SU-DHL-6 (cell line): Measurements from ENCODE around the gene MPND.

Experiments
- H2AFZ ChIP-seq: fragments of 200-600 bp; sonication (generic); 2 replicates; pipeline ENCODE4 v1.6.1; 2014; ENCODE audit warnings: low read depth, mild to moderate bottlenecking, moderate library complexity, mixed read lengths, antibody characterized with exemption, low read length; ENCODE audit not compliant: severe bottlenecking
- H3F3A ChIP-seq: fragments of 200-600 bp; shearing (Covaris generic); 2 replicates; pipeline ENCODE4 v1.6.0; 2016; ENCODE audit warnings: antibody characterized with exemption, mild to moderate bottlenecking; ENCODE audit not compliant: insufficient read depth
- H3K27ac ChIP-seq: fragments of 200-600 bp; sonication (generic); 2 replicates; pipeline ENCODE4 v1.5.1; 2016; ENCODE audit warnings: low read depth, mild to moderate bottlenecking, low read length, moderate library complexity, mixed read lengths
- H3K27me3 ChIP-seq: fragments of 200-600 bp; sonication (generic), shearing (Covaris generic); 2 replicates; pipeline ENCODE4 v1.6.0; 2014; ENCODE audit warnings: mild to moderate bottlenecking, low read length
- H3K36me3 ChIP-seq: fragments of 200-600 bp; sonication (generic); 2 replicates; pipeline ENCODE4 v1.6.1; 2014; ENCODE audit warnings: mild to moderate bottlenecking, low read length, mixed read lengths
- H3K4me2 ChIP-seq: fragments of 300-600, 200-600 bp; shearing (Covaris generic), sonication (generic); 2 replicates; pipeline ENCODE4 v1.6.0; 2014; ENCODE audit warnings: low read length, low read depth, mild to moderate bottlenecking; ENCODE audit not compliant: poor library complexity, severe bottlenecking
- H3K4me3 ChIP-seq: fragments of 200-600 bp; sonication (generic); 2 replicates; pipeline ENCODE4 v1.5.1; 2014; ENCODE audit warnings: antibody characterized with exemption, low read length, mild to moderate bottlenecking, mixed read lengths; ENCODE audit not compliant: insufficient read depth, poor library complexity, severe bottlenecking
- H3K79me2 ChIP-seq: fragments of 200-600 bp; sonication (generic); 2 replicates; pipeline ENCODE4 v1.6.1; 2014; ENCODE audit warnings: mild to moderate bottlenecking, low read length, moderate library complexity; ENCODE audit not compliant: insufficient read depth
- H3K9ac ChIP-seq: fragments of 200-600 bp; sonication (generic); 2 replicates; pipeline ENCODE4 v1.7.0; 2014; ENCODE audit warnings: mild to moderate bottlenecking, low read length
- H3K9me2 ChIP-seq: fragments of 200-600 bp; sonication (generic); replicated peaks from 2 replicates; pipeline ENCODE4 v1.6.1; 2014; ENCODE audit warnings: low read length; ENCODE audit not compliant: insufficient read depth
- H3K9me3 ChIP-seq: fragments of 200-600 bp; sonication (generic); 2 replicates; pipeline ENCODE4 v1.6.1; 2014; ENCODE audit warnings: low read length, mixed read lengths; ENCODE audit not compliant: insufficient read depth
- H4K20me1 ChIP-seq: fragments of 200-600 bp; sonication (generic); 2 replicates; pipeline ENCODE4 v1.6.1; 2014; ENCODE audit warnings: low read depth, mild to moderate bottlenecking, antibody characterized with exemption, low read length, moderate library complexity, mixed read lengths
- EZH2phosphoT487 ChIP-seq: fragments of 200-600 bp; sonication (generic), shearing (Covaris generic); conservative IDR thresholded peaks from 2 replicates; pipeline ENCODE4 v1.6.1; 2018; ENCODE audit warnings: mild to moderate bottlenecking, antibody characterized with exemption, low read length, moderate library complexity, mixed read lengths
- TF ChIP-seq, protein P1 (sequence below): fragments of 200-600 bp; sonication (generic); IDR thresholded peaks from one replicate; pipeline ENCODE4 v1.5.1; 2017; ENCODE audit warnings: antibody characterized with exemption, mild to moderate bottlenecking, low read length, moderate library complexity; ENCODE audit not compliant: insufficient read depth, poor library complexity, severe bottlenecking

MPND gene

DNA sequence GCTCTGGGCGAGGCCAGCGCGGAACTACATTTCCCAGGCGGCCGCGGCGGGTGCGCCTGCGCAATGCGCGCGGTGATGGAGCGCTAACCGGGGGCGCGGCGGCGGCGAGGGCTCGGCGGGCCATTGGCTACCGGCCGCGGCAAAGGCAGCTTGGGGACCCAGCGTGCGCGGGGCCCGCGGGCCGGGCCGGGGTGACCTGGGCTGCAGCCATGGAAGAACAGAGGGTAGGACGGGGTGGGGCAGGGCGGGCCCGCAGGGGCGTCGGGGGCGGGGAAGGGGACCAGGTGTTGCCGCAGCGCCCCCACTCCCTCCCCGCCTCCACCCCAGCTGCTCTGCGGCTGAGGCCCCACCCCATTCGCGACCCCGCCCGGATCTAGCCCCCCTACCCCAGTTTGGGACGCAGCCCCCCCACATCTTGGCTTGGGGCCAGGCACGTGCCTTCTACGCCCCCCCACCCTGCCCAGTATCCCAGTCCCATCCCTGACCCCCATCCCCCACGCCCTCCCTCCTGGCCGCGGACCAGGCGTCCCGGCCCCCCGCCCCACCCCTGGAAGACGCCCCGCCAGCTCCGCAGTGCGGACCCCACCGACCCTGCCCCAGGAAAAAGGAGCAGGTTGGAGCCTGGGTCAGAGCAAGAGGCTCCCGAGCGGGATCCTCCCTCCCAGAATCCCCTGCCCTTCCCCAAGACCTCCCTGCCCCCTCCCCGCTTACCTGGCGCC lies 38.7 kb upstream of the MPND start, which contains the start of gene FSD1:
Gene FSD1 (plus strand): TSS at position 61 of the 719 bp plus-strand sequence. CDS start 149 bp downstream, at position 210.
- Histone ChIP-seq H2AFZ (peak within 1 kb of the TSS; percentile 2), H3K79me2 (no peaks in the 10 kb centered on the region), H3F3A (no peaks in the 10 kb centered on the region), H3K9me3 (no peaks in the 10 kb centered on the region), H3K9ac (peak within 1 kb of the TSS; percentile 51; the same call in 1 of the 2 replicates), H3K27me3 (no peaks in the 10 kb centered on the region), H4K20me1 (no peaks in the 10 kb centered on the region), H3K27ac (no peak within 1 kb of the TSS), H3K4me3 (peak within 1 kb of the TSS; percentile 56), H3K36me3 (no peaks in the 10 kb centered on the region), H3K4me2 (peak within 1 kb of the TSS; percentile 31), H3K9me2 (no peaks in the 10 kb centered on the region)
- TF ChIP-seq, protein P1, sequence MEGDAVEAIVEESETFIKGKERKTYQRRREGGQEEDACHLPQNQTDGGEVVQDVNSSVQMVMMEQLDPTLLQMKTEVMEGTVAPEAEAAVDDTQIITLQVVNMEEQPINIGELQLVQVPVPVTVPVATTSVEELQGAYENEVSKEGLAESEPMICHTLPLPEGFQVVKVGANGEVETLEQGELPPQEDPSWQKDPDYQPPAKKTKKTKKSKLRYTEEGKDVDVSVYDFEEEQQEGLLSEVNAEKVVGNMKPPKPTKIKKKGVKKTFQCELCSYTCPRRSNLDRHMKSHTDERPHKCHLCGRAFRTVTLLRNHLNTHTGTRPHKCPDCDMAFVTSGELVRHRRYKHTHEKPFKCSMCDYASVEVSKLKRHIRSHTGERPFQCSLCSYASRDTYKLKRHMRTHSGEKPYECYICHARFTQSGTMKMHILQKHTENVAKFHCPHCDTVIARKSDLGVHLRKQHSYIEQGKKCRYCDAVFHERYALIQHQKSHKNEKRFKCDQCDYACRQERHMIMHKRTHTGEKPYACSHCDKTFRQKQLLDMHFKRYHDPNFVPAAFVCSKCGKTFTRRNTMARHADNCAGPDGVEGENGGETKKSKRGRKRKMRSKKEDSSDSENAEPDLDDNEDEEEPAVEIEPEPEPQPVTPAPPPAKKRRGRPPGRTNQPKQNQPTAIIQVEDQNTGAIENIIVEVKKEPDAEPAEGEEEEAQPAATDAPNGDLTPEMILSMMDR = no peak
- no peak for TF ChIP-seq EZH2phosphoT487

DNA sequence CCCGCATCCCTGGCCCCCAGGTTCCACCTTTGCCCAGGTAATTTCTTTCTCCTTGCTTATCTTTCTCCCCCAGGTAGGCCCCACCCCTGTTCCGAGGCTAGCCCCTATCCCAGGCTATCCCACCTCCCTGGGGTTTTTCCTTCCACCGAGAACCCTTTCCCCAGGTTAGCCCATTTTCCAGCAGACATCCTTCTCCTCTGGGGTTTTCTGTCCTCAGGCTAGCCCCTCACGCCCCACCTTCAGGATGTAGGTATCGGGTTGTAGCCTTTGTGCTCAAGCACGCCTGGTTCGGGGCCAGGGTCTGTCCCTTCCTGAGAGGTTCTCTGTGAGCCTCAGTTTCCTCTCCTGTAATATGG lies 38.1 kb upstream of the MPND start:
- H3K4me3 ChIP-seq = no peak overlapping the region
- no peaks in the 10 kb centered on the region for H3K27me3 ChIP-seq
- TF ChIP-seq, protein P1 = no peak
- no peak for TF ChIP-seq EZH2phosphoT487

GRCh38 chr19:4305659-4306058 lies 37.7 kb upstream of the MPND start:
- TF ChIP-seq, protein P1 = no peak
- no peak for TF ChIP-seq EZH2phosphoT487
- Histone ChIP-seq H3K27me3 (no peaks in the 10 kb centered on the region), H3K4me2 (no peak overlapping the region), H3K36me3 (no peaks in the 10 kb centered on the region), H3K9ac (no peak overlapping the region), H4K20me1 (no peaks in the 10 kb centered on the region), H3K27ac (no peak overlapping the region), H3K79me2 (no peaks in the 10 kb centered on the region), H3K4me3 (no peak overlapping the region), H2AFZ (no peak overlapping the region), H3K9me3 (no peaks in the 10 kb centered on the region), H3F3A (no peaks in the 10 kb centered on the region), H3K9me2 (no peaks in the 10 kb centered on the region)

More for the DNA sequence above, 38.1 kb upstream of the MPND start:
- Histone ChIP-seq H3K9me3 (no peaks in the 10 kb centered on the region), H3K27ac (no peak overlapping the region), H3K9ac (no peak overlapping the region), H3K79me2 (no peaks in the 10 kb centered on the region), H2AFZ (no peak overlapping the region), H3K36me3 (no peaks in the 10 kb centered on the region), H3F3A (no peaks in the 10 kb centered on the region), H3K9me2 (no peaks in the 10 kb centered on the region), H3K4me2 (peak overlapping the region; percentile 31), H4K20me1 (no peaks in the 10 kb centered on the region)
